TTC549 (cell line): ENCODE data around the gene AOX1.
"Not testable (repeated sequence)": the region's sequence is repeated elsewhere in the genome, so short reads cannot be mapped to it uniquely, and the experiment has no call there.

Source experiments
- FAIRE-seq: peaks from 2 replicates; lab custom pipeline; 2012; peaks lifted over from hg19 to GRCh38; lab: Jason Lieb, UNC

Gene AOX1

GRCh38 chr2:200602584-200602983 is 16.8 kb downstream of the AOX1 start:
- no peak for FAIRE-seq

- FAIRE-seq, result no peak
Observed at GRCh38 chr2:200603972-200604371, 18.2 kb downstream of the AOX1 start.

- FAIRE-seq, result no peak
Observed at GRCh38 chr2:200604571-200605255, 18.9 kb downstream of the AOX1 start.

GRCh38 chr2:200608341-200609027 is 22.7 kb downstream of the AOX1 start:
- FAIRE-seq, result no peak

- FAIRE-seq, result no peak
Observed at GRCh38 chr2:200609028-200609614, 23.3 kb downstream of the AOX1 start.

GRCh38 chr2:200610217-200610616 is 24.4 kb downstream of the AOX1 start:
- FAIRE-seq, result not testable (repeated sequence)

- FAIRE-seq, result no peak
Observed at GRCh38 chr2:200613692-200614091, 27.9 kb downstream of the AOX1 start.

GRCh38 chr2:200614249-200614648 is 28.4 kb downstream of the AOX1 start:
- FAIRE-seq, result no peak

- FAIRE-seq, result no peak
Observed at GRCh38 chr2:200615247-200615646, 29.4 kb downstream of the AOX1 start.

GRCh38 chr2:200616193-200616592 is 30.4 kb downstream of the AOX1 start:
- no peak for FAIRE-seq

- no peak for FAIRE-seq
Observed at GRCh38 chr2:200616656-200617055, 30.8 kb downstream of the AOX1 start.

GRCh38 chr2:200617156-200618053 is 31.6 kb downstream of the AOX1 start:
- no peak for FAIRE-seq

GRCh38 chr2:200618054-200618419 is 32.2 kb downstream of the AOX1 start:
- FAIRE-seq, result no peak

- no peak for FAIRE-seq
Observed at GRCh38 chr2:200618590-200619021, 32.8 kb downstream of the AOX1 start.

GRCh38 chr2:200619279-200619678 is 33.5 kb downstream of the AOX1 start:
- no peak for FAIRE-seq

- no peak for FAIRE-seq
Observed at GRCh38 chr2:200620606-200621390, 35.0 kb downstream of the AOX1 start.

GRCh38 chr2:200622106-200622505 is 36.3 kb downstream of the AOX1 start:
- no peak for FAIRE-seq

GRCh38 chr2:200624026-200624425 is 38.2 kb downstream of the AOX1 start:
- no peak for FAIRE-seq

- FAIRE-seq, result no peak
Observed at GRCh38 chr2:200624658-200625057, 38.8 kb downstream of the AOX1 start.

GRCh38 chr2:200625282-200625681 is 39.5 kb downstream of the AOX1 start:
- FAIRE-seq, result no peak

GRCh38 chr2:200625958-200626363 is 40.1 kb downstream of the AOX1 start:
- no peak for FAIRE-seq
